Activated naive CD4-positive, alpha-beta T cell treated with anti-CD3 and anti-CD28 coated beads for 36 hours (primary cell): ENCODE data around the gene CCDC63. TPM values are rescaled to one million over a fixed set of nuclear protein-coding genes. Genes with fewer than 3 reads are reported as not detected.

ENCODE experiments used
- CTCF ChIA-PET: fragments of 350-600 bp; sonication (Branson Sonifier 250); formaldehyde crosslinking; loops from one replicate; lab custom pipeline; 2021; ENCODE audit warnings: antibody characterized with exemption; lab: Charles Lee
- DNase-seq: peaks from one replicate; pipeline ENCODE4 v3.0.0-alpha.2; 2020
- H3K27ac Mint-ChIP-seq: one replicate; pipeline ENCODE4 v1.8.0; 2021; ENCODE audit warnings: mild to moderate bottlenecking, mixed read lengths
- H3K27me3 Mint-ChIP-seq: one replicate; pipeline ENCODE4 v1.8.0; 2021; ENCODE audit warnings: low read depth, mixed read lengths
- H3K36me3 Mint-ChIP-seq: one replicate; pipeline ENCODE4 v1.8.0; 2021; ENCODE audit warnings: low read depth, mixed read lengths
- H3K4me1 Mint-ChIP-seq: one replicate; pipeline ENCODE4 v1.8.0; 2021; ENCODE audit warnings: low read depth, mixed read lengths
- H3K4me3 Mint-ChIP-seq: one replicate; pipeline ENCODE4 v1.8.0; 2021; ENCODE audit warnings: mild to moderate bottlenecking, moderate library complexity, mixed read lengths
- H3K9me3 Mint-ChIP-seq: one replicate; pipeline ENCODE4 v1.8.0; 2021; ENCODE audit warnings: mixed read lengths
- intact Hi-C: fragments of 100-400 bp; cut with micrococcal nuclease; formaldehyde crosslinking; loops from one replicate; pipeline ENCODE4 v1.15.1; 2023
- total RNA-seq, 2 experiments: library from RNA; stranded (reverse); gene quantifications; one replicate each; pipeline ENCODE4 v1.2.3, GENCODE V29; 2021

Gene CCDC63
- total RNA-seq, 2 experiments from 2014 or later: not detected

GRCh38 chr12:110863161-110863560 lies 16.4 kb downstream of the CCDC63 start:
- Mint-ChIP-seq H3K27ac (no peak overlapping the region), H3K4me3 (no peak overlapping the region), H3K36me3 (no peaks in the 10 kb centered on the region), H3K27me3 (no peaks in the 10 kb centered on the region), H3K4me1 (peaks cover 5% of the 10 kb centered on the region), H3K9me3 (no peaks in the 10 kb centered on the region)
- CTCF ChIA-PET: interaction anchor here (1.5 kb wide), 1 partner anchor 16 kb away, joined by 3 read pairs; no protein-coding TSS in a partner anchor
- no peak for DNase-seq
- intact Hi-C loops: no loop called here

GRCh38 chr12:110865521-110865920 lies 18.7 kb downstream of the CCDC63 start:
- H3K9me3 Mint-ChIP-seq: no peaks in the 10 kb centered on the region
- intact Hi-C loops: no loop called here

GRCh38 chr12:110869026-110869425 lies 22.2 kb downstream of the CCDC63 start:
- H3K9me3 Mint-ChIP-seq: no peaks in the 10 kb centered on the region
- no peak overlapping the region for H3K4me3 Mint-ChIP-seq
- H3K27me3 Mint-ChIP-seq: peaks cover 2% of the 10 kb centered on the region
- CTCF ChIA-PET: interaction anchor here (1.4 kb wide), 1 partner anchor 19 kb away, joined by 3 read pairs; no protein-coding TSS in a partner anchor
- no peak overlapping the region for H3K27ac Mint-ChIP-seq
- H3K36me3 Mint-ChIP-seq: no peaks in the 10 kb centered on the region
- no peak for DNase-seq
- H3K4me1 Mint-ChIP-seq: no peaks in the 10 kb centered on the region
- intact Hi-C loops: no loop called here

More at GRCh38 chr12:110865521-110865920, 18.7 kb downstream of the CCDC63 start:
- Mint-ChIP-seq H3K4me3 (no peak overlapping the region), H3K4me1 (peaks cover 5% of the 10 kb centered on the region), H3K27me3 (no peaks in the 10 kb centered on the region), H3K36me3 (no peaks in the 10 kb centered on the region), H3K27ac (no peak overlapping the region)
- CTCF ChIA-PET: interaction anchor here (0.8 to 1.1 kb wide), 2 partner anchors 22 to 530 kb away, joined by 3 to 7 read pairs; no protein-coding TSS in a partner anchor
- no peak for DNase-seq

GRCh38 chr12:110869803-110870202 lies 23.0 kb downstream of the CCDC63 start:
- no peaks in the 10 kb centered on the region for H3K36me3 Mint-ChIP-seq
- CTCF ChIA-PET: interaction anchor here (1.4 kb wide), 1 partner anchor 18 kb away, joined by 3 read pairs; no protein-coding TSS in a partner anchor
- intact Hi-C loops: no loop called here

GRCh38 chr12:110872100-110872499 lies 25.3 kb downstream of the CCDC63 start:
- no peaks in the 10 kb centered on the region for H3K36me3 Mint-ChIP-seq
- no peaks in the 10 kb centered on the region for H3K4me1 Mint-ChIP-seq
- CTCF ChIA-PET: interaction anchor here (1.1 kb wide), 1 partner anchor 15 kb away, joined by 3 read pairs; no protein-coding TSS in a partner anchor

More at GRCh38 chr12:110869803-110870202, 23.0 kb downstream of the CCDC63 start:
- Mint-ChIP-seq H3K9me3 (no peaks in the 10 kb centered on the region), H3K4me3 (no peak overlapping the region), H3K27ac (no peak overlapping the region), H3K4me1 (no peaks in the 10 kb centered on the region), H3K27me3 (peaks cover 2% of the 10 kb centered on the region)
- DNase-seq: no peak

GRCh38 chr12:110874351-110874750 lies 27.6 kb downstream of the CCDC63 start:
- intact Hi-C loops: no loop called here
- peaks cover 5% of the 10 kb centered on the region for H3K27me3 Mint-ChIP-seq
- CTCF ChIA-PET: interaction anchor here (1.3 kb wide), 1 partner anchor 14 kb away, joined by 3 read pairs; no protein-coding TSS in a partner anchor
- no peaks in the 10 kb centered on the region for H3K4me1 Mint-ChIP-seq
- H3K4me3 Mint-ChIP-seq: no peak overlapping the region
- H3K27ac Mint-ChIP-seq: no peak overlapping the region
- DNase-seq: no peak
- H3K36me3 Mint-ChIP-seq: no peaks in the 10 kb centered on the region
- no peaks in the 10 kb centered on the region for H3K9me3 Mint-ChIP-seq

More at GRCh38 chr12:110872100-110872499, 25.3 kb downstream of the CCDC63 start:
- H3K9me3 Mint-ChIP-seq: no peaks in the 10 kb centered on the region
- no peak overlapping the region for H3K27ac Mint-ChIP-seq
- peaks cover 2% of the 10 kb centered on the region for H3K27me3 Mint-ChIP-seq
- no peak overlapping the region for H3K4me3 Mint-ChIP-seq
- intact Hi-C loops: no loop called here
- no peak for DNase-seq

GRCh38 chr12:110874781-110875180 lies 28.0 kb downstream of the CCDC63 start:
- H3K4me3 Mint-ChIP-seq: no peak overlapping the region
- no peak overlapping the region for H3K27ac Mint-ChIP-seq
- H3K4me1 Mint-ChIP-seq: no peaks in the 10 kb centered on the region
- CTCF ChIA-PET: interaction anchor here (1.3 kb wide), 1 partner anchor 13 kb away, joined by 3 read pairs; no protein-coding TSS in a partner anchor
- no peak for DNase-seq
- H3K27me3 Mint-ChIP-seq: peaks cover 5% of the 10 kb centered on the region
- no peaks in the 10 kb centered on the region for H3K36me3 Mint-ChIP-seq
- intact Hi-C loops: no loop called here
- H3K9me3 Mint-ChIP-seq: no peaks in the 10 kb centered on the region

GRCh38 chr12:110880651-110881050 lies 33.9 kb downstream of the CCDC63 start:
- Mint-ChIP-seq H3K4me3 (no peak overlapping the region), H3K27ac (no peak overlapping the region), H3K36me3 (no peaks in the 10 kb centered on the region), H3K4me1 (no peaks in the 10 kb centered on the region), H3K9me3 (no peaks in the 10 kb centered on the region), H3K27me3 (peaks cover 3% of the 10 kb centered on the region)
- DNase-seq: no peak
- CTCF ChIA-PET: no interaction called here
- intact Hi-C loops: no loop called here

- CTCF ChIA-PET: interaction anchor here (1.0 to 1.2 kb wide), 2 partner anchors 11 to 37 kb away, joined by 3 to 9 read pairs; partner anchors contain the start of gene CCDC63
- H3K9me3 Mint-ChIP-seq: no peaks in the 10 kb centered on the region
Measured at GRCh38 chr12:110883251-110883650, 36.5 kb downstream of the CCDC63 start.

GRCh38 chr12:110885152-110885840 lies 38.5 kb downstream of the CCDC63 start:
- no peak for DNase-seq
- intact Hi-C loops: loop anchor here (5.0 kb wide), 3 partner anchors 168 to 783 kb away; partner anchors contain the start of genes FAM216A and GPN3
- H3K9me3 Mint-ChIP-seq: no peaks in the 10 kb centered on the region
- no peaks in the 10 kb centered on the region for H3K36me3 Mint-ChIP-seq
- no peak overlapping the region for H3K4me3 Mint-ChIP-seq
- no peaks in the 10 kb centered on the region for H3K27me3 Mint-ChIP-seq
- CTCF ChIA-PET: interaction anchor here (0.6 to 1.0 kb wide), 3 partner anchors 8 to 467 kb away, joined by 3 to 7 read pairs (median 7); no protein-coding TSS in a partner anchor
- peaks cover 5% of the 10 kb centered on the region for H3K4me1 Mint-ChIP-seq
- no peak overlapping the region for H3K27ac Mint-ChIP-seq

More at GRCh38 chr12:110883251-110883650, 36.5 kb downstream of the CCDC63 start:
- intact Hi-C loops: no loop called here
- H3K27ac Mint-ChIP-seq: no peak overlapping the region
- no peak for DNase-seq
- no peak overlapping the region for H3K4me3 Mint-ChIP-seq
- H3K27me3 Mint-ChIP-seq: peaks cover 3% of the 10 kb centered on the region
- H3K4me1 Mint-ChIP-seq: peaks cover 5% of the 10 kb centered on the region
- H3K36me3 Mint-ChIP-seq: no peaks in the 10 kb centered on the region

GRCh38 chr12:110888256-110888991 lies 41.6 kb downstream of the CCDC63 start:
- Mint-ChIP-seq H3K36me3 (no peaks in the 10 kb centered on the region), H3K4me1 (peaks cover 8% of the 10 kb centered on the region), H3K9me3 (no peaks in the 10 kb centered on the region), H3K27ac (no peak overlapping the region), H3K4me3 (no peak overlapping the region), H3K27me3 (no peaks in the 10 kb centered on the region)
- no peak for DNase-seq
- intact Hi-C loops: loop anchor here (1.0 to 5.0 kb wide), 10 partner anchors 62 to 786 kb away; partner anchors contain the start of genes ARPC3, FAM216A and GPN3
- CTCF ChIA-PET: interaction anchor here (0.6 to 2.9 kb wide), 24 partner anchors 9 to 410 kb away, joined by 3 to 19 read pairs (median 4); partner anchors contain the start of gene CCDC63

GRCh38 chr12:110889361-110889760 lies 42.6 kb downstream of the CCDC63 start:
- Mint-ChIP-seq H3K27ac (no peak overlapping the region), H3K4me1 (peaks cover 8% of the 10 kb centered on the region), H3K36me3 (no peaks in the 10 kb centered on the region), H3K9me3 (no peaks in the 10 kb centered on the region), H3K27me3 (no peaks in the 10 kb centered on the region), H3K4me3 (no peak overlapping the region)
- DNase-seq: no peak
- CTCF ChIA-PET: interaction anchor here (1.5 to 2.9 kb wide), 2 partner anchors 63 to 240 kb away, joined by 3 to 19 read pairs; no protein-coding TSS in a partner anchor
- intact Hi-C loops: loop anchor here (2.0 to 5.0 kb wide), 4 partner anchors 172 to 787 kb away; partner anchors contain the start of genes FAM216A and GPN3
